NK-92 (cell line): ENCODE measurements around the gene SLC44A1.
A peak's percentile ranks its signal among the peaks of the same experiment; 100 is the strongest.

Experiments used
- DNase-seq: peaks from one replicate; lab custom pipeline; 2025; ENCODE audit not compliant: unreplicated experiment; lab: John Stamatoyannopoulos, UW

SLC44A1 gene

DNA sequence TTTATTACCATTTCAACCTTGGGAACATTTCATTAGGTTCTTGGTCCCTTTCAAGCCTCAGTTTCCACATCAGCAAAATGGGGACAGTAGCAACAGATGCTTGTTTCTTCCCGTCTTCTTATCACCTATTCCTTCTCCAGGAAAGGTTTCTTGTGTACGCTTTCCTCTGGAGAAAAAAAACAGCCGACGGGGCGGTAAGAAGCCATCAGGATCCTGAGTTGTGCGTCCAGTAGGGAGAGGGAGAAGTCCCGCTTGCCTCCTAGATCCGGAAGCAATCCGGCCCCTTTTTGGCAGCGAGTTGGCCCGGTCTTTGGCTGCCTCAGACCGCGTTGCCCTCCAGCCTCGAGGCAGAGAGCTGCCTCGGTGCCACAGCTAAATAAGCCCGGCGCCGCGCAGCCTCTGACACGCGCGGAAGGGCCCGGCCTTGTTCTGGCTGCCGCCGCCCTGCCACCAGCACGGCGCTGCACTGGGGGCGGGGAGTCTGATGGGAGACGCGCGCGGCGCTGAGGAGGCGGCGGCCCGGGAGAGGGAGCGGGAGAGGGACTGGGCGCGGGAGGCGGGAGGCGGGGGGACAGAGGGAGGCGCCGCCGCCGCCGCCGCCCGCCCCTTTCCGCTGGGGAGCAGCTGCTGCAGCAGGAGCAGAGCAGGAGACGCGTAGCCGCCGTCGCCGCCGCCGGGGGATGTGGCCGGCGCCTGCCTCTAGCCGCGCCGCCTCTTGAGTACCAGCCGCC is at the start of gene SLC44A1:
Gene SLC44A1 (plus strand): TSS at position 649 of the 731 bp plus-strand sequence. CDS start 218 bp downstream, outside the sequence.
- DNase-seq, result peak; percentile 37

DNA sequence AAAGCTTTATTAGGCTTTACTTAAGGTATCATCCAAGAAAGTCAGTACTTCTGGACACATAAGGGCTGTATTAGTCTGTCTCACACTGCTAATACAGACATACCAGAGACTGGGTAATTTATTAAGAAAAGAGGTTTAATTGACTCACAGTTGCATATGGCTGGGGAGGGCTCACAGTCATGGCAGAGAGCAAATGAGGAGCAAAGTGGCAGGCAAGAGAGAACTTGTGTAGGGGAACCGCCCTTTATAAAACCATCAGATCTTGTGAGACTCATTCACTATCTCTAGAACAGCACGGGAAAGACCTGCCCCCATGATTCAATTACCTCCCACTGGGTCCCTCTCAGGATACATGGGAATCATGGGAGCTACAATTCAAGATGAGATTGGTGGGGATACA is 49.2 kb upstream of the SLC44A1 start:
- no peak for DNase-seq

DNA sequence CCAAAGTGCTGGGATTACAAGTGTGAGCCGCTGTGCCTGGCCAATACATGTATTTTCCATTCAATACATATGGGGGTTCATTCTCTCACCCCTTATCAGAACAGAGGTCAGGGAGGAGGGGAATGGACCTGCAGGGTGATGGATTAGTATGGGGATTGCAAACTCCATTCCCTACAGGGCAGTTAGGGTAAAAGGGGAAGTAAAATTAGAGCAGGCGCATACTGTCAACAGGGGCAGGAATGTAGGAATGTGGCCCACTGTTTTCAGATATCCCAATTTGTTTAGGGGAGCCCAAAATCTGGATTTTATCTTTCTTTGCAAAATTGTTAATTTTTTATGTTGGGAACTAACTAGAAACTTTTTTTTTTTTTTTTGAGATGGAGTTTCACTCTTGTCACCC is 46.4 kb upstream of the SLC44A1 start:
- DNase-seq, result no peak

DNA sequence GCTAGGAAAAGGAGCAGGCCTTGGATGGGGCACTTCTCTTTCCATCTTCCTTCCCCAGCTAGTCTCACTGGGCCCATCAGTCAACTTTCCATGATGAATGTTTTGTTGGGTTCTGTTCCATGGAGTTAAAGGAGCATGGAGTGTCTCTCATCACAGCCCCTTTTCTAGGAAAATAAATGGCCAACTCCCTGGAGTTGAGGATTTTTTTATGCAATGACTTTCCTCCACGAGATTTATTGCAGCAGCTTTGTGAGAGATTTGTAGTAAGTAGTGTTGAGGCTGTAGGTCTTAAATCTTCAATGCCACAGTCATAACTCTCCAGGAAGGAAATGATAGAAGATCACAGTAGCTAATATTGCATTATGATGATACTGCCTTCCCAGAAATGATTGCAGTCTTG is 45.6 kb upstream of the SLC44A1 start:
- no peak for DNase-seq

DNA sequence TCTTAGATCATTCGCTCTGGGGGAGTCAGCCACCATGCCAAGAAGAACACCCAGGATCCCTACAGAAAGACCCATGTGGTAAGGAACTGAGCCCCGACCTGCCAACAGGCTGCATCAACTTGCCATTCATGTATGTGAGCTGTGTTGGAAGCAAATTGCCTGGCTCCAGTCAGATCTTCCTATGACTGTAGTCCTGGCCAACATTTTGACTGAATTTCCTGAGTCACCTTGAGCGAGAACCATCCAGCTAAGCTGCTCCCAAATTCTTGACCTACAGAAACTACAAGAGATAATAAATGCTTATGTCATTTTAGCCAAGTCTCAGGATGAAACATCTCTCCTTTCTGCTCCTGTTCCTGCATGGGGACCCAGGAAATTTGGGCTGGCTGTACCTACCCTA is 40.0 kb upstream of the SLC44A1 start:
- no peak for DNase-seq

DNA sequence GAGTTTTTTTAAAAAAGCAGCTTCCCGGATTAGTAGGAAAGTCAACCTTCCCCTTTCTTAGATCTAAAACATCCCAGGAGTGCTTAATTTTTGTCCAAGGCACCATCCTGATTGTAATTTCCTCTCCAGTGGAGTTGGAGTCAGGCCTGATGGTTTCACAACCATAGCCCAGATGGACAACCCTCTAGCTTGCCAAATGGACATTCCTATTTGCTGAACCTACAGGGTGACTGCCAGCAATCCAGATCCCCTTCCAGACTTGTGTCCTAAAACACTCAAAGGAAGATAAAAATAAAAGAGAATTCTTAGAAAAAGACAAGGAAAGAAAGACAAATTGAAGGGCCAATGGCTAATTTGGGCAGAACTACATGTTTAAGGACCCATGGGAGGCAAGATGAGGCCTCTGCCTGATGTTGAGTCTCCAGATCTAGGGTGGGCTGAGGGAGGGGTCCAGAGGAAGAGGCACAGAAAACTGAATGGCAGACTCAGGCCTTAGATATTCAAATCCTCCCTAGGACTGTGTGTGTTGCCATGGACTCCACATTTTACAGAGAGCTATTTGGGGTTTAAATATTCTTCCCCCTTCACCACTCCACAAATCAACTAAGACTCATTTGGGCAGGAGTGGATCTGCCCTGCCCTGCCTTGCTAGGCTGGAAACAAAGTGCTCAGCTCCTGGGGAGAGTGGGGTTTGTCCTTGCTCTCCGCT is 38.5 kb upstream of the SLC44A1 start:
- DNase-seq, result no peak

DNA sequence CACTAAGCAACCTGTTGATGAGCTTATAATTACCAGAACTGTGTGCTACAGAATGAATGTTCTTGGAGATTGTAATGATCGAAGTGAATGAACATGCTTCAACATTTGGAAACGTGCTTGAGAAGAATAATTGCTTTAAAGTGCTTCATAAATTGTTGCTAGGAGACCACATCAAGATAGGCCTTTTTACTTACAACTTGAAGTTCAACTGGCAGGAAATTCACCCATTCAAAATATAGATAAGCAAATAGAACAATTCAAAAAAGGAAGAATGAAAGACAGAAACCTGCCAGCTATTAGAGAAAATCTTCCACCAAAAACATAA is 38.0 kb upstream of the SLC44A1 start:
- no peak for DNase-seq

DNA sequence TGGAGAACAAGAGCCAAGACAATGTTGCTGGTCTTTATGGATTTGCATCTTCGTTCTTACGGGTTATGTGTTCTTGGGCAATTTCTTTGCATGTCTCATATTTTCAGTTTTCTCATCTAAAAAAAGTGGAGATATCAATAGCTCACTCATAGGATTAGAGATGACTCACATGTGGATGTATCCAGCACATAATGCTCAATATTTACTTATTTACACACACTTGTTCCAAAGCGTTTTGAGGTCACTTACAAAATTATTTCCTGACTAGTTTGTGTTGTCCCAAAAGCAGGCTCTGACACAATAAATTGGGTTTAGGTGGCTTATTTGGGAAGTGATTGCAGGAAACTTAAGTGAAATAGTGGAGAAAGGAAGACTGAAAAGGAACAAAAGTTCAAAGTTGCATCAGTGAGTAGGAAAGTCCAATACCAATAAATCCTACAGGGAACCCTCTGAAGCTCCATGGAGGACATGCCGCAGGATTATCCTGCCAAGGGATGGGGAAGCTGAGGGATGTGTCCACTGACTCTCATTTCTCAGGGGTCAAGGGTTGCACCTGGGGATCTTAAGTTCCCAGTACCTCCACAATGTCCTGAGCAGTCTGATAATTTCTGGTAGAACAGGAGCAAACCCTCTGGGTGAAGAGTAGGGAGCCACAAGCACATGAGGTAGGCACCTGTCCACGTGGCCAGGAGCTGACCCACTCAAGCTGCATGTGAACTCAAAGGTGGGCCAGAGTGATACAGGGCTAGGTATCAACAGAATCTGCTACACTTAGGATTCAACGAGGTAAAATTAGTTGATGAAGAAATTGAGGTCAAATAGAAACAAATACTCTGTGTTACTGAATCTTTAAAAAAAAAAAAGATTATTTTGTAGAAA is 37.4 kb upstream of the SLC44A1 start:
- no peak for DNase-seq

DNA sequence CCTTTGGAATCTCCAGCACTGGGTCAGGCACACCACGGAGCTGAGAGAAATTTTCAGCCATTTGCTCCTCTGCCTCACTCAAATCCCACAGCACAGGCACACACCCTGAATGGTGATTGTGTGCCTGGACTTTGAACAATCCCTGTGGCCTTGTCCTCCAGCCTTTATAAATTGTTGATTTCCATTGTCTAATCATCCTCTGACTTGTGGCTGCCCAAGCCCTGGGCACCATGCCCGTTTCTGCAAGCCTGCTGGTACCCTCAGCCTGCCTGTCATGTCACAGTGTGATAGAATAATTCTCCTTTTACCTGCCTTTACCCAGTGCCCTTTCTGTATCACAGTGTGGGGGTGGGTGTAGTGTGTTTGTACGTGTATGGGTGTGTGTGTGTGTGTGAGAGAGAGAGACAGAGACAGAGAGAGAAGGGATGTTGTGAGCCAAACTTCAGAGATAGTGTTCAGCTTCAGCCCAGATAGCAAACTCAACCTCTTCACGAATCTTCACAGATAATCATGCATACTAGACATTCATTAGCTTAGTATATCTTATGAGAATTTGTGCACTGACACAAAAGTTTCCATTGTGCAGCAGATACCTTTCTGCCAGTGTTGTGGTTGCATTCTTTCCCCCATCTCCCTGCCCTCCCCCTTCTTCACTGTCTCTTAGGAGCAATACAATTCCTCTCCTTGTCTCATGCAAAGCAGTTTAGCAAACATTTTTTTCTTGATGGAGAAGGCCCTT is 27.8 kb upstream of the SLC44A1 start:
- DNase-seq, result no peak

DNA sequence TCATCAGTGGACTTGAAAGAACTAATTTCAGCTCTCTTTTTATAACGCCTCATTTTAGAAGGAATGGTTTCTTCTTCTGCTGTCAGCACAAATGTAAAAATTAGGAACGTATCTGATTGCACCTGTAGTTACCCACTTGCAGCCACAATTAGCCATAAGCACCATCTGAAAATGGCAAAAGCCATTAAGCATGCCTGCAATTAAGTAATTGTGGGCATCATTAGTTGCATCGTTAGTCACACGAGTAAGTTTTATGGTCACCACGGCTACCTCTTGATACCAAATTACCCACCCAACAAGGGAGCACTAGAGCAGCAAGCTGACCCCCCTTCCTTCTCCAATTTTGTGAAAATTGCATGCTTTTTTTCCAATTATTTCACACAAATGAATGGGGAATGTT is 25.8 kb upstream of the SLC44A1 start:
- DNase-seq, result no peak

DNA sequence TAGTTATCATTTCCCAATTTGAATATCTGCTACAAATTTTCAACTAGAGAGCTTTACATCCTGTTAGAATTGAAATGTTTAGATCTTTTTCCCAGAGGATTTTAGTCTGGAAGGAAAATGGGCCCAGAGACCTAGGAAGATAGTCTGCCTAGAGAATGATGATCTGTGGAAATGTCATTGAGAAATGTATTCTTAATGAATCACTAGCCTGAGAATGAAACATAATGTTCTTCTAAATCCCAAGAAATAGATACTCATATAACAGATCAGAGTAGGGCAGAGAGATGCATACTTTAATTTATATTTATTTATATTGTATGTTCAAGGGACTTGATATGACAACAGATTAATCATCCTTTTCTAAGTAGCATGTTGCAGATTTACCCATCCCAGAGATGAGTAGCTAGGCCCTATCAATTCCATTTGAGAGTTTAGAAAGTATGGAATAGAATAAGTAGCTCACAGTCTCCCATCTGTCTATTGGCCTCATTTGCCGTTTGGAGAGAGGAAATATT is 25.1 kb upstream of the SLC44A1 start:
- DNase-seq, result no peak

DNA sequence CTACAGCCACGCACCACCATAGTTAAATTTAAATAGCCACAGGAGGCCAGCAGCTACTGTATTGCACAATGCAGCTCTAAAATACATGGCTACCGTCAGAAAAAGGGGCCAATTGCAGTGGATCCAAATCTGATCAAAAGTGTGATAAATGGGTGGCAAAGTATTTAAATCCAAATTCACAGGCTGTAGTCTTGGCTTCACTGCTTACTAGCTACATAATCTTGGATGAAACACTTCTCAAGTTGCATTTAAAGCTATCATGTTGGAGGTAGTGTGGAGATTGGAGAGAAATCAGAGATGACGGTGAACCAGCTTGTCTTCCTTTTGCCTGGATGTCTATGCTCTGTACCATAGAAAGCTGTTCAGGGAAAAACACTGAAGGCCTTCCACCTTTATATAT is 24.0 kb upstream of the SLC44A1 start:
- DNase-seq, result no peak

DNA sequence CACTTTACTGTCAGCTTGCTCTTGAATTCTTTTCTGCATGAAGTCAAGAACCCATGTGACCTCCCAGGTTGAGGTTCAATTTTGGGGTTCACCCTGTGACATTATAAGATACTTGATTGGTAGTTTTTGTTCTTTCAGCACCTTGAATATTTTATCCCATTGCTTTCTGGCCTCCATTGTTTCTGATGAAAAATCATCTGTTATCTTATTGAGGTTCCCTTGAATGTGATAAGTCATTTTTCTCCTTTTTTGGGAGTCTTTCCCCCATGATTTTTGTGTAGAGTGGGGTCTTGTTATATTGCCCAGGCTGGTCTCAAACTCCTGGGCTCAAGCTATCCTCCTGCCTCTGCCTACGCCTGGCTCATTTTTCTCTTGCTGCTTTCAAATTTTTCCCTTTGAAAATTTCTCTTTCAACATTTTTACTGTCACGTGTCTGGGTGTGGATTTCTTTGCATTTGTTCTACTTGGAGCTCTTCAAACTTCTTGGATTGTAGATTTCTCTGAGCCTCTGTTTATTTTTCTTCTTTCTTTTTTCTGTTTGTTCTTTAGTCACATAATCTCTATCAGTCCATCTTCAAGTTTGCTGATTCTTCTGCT is 20.8 kb upstream of the SLC44A1 start:
- DNase-seq, result no peak

DNA sequence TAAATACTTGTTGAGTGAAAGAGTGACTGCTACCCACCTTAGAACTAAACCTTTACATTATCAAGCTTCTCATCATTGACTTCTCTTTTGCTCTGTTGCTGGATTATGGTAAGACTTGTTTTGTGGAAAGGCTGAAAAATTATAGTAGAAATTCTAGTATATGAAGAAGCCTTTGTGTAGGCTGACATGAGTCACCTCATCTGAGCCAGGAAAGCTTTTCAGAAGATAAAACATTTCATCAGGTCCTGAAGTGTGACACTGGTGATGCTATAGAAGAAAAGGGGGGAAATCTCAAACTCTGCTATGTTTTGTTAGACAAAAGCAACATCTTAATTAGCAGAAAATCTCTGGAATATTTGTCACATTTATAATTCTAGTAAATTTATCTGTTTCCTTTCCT is 18.4 kb upstream of the SLC44A1 start:
- DNase-seq, result no peak

DNA sequence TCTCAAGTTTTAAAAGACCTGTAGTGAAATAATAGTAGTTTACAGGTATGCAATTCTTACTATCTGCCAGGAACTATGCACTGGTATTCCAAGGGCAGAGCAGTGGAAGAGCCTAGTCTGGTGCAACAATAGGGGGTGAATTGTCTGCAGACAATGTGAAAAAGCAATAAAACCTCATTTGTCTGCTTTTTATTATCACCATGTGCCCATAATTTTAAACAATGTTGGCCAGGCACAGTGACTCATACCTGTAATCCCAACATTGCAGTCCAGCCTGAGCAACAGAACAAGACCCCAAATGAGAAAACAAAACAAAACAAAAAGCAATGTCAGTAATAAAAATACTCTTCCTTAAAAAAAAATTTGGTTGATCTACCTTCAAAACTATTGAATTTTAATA is 12.2 kb upstream of the SLC44A1 start:
- DNase-seq, result no peak

DNA sequence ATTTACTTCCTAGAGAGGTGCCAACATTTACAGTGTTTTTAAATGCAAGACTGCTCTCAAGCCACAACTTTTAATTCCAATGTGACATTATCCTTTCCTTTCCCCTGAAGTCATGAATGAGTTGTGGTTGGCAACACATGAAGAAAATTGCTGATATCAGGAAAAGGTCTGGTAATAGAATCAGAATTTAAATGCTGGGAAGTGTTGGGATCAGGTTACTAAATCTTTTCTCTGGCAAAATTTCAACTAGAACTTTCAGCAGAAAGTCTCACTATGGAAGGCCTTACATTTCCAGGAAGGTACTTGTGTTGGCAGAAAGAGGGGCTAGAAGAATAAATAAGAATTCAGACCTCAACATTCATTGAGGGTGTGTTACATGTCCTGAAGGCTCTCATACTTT is 10.6 kb upstream of the SLC44A1 start:
- no peak for DNase-seq

DNA sequence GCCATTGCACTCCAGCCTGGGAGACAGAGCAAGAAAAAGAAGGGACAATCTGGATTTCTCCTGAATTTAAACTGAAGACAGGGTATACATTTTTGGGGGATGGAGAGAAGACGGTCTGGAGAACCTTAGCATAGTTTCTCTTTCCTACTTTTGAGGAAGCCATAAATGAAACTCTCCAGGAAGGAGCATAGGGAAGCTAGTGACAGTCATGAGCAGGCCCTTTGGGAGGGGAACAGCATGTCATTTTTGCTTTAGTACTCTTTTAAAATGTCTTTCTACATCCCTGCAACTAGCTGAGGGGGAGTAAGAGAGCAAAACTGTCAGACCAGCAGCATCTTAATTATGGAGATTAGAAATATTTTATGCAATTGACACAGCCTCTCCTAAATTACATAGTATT is 8.2 kb upstream of the SLC44A1 start:
- DNase-seq, result no peak

DNA sequence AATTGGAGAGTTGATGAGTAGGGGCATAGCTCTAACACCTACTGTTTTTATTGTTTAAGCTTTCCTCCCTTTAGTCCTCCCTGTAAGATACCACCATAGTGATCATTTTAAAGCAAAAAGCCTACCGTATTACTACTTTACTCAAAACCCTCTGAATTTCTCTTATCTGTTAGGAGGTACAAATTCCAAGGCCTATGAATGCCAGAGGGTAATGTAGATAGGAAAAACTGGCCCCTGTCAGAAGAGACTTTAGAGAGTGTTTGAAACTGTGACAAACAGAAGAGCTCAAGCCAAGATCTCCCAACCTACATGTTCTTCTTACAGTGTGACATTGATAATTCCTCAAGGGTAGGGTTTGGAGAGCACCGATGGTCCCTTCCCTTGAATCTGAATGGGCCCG is 7.2 kb upstream of the SLC44A1 start:
- no peak for DNase-seq

DNA sequence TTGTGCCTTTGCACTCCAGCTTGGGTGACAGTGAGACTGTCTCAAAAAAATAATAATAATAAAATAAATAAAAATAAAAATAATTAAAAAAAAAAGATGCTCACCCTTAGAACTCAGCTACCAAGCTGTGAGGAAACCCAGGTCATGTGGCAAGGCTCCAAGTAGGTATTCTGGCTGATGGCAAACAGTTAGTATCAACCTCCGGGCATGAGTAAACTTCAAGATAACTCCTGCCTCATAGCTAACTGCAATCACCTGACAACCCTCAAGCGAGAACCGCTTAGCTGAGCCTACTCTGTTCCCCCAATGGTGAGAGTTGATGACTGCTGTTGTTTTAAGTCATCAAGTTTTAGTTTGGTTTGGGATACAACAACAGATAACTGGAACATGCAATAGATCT is 6.1 kb upstream of the SLC44A1 start:
- DNase-seq, result no peak

DNA sequence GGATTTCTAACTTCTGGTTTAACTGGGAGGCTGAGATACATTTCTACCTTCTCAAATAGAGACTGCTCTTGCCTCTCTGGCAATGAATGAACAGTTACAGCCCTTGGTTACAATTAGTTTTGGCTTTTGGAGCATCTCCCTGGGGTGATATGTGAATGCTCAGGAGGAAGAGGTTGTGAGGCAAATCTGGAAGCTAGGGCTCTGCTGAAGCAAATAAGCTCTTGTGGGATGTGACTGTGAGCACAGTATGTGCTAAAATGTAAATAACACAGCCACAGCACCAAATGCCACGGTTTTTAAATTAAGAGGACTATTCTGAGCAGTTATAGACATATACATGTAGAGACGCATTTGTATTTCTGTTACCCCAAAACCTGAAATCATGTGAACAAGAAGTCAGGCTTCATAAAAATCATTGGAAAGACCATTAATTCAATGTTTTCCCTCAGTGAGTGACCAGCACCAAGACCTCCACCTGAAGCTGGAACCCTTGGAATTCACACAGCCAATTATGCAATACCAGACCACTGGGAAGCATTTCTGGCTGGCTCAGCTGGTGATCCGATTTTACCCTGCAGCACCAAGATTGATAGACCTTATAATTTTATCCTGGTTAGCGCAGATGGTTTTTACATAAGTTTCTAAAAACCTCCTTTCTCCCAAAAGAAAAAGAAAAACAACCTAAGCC is 3.0 kb upstream of the SLC44A1 start:
- DNase-seq, result no peak
